Ascending aorta (tissue), 2 donors: ENCODE measurements around the gene CD8B. TPM values are rescaled to one million over a fixed set of nuclear protein-coding genes. Genes with fewer than 3 reads are reported as not detected.

Experiments used
- DNase-seq, 2 donors: peaks; one replicate each; pipeline ENCODE4 v3.0.0-alpha.2; 2019; ENCODE audit warnings: low spot score in 2 of 2
- H3K27ac ChIP-seq, 2 donors: fragments of 200-600 bp; sonication (generic); one replicate each; pipeline ENCODE4 v1.5.1; 2016 to 2017; ENCODE audit warnings: mild to moderate bottlenecking in 1 of 2
- H3K27me3 ChIP-seq: fragments of 200-600 bp; sonication (generic); one replicate; pipeline ENCODE4 v1.5.1; 2017
- H3K36me3 ChIP-seq, 2 donors: fragments of 200-600 bp; sonication (generic); one replicate each; pipeline ENCODE4 v1.5.1; 2016
- H3K4me1 ChIP-seq, 2 donors: fragments of 200-600 bp; sonication (generic); one replicate each; pipeline ENCODE4 v1.5.1; 2016 to 2017; ENCODE audit warnings: mild to moderate bottlenecking in 1 of 2
- H3K4me3 ChIP-seq, 2 donors: fragments of 200-600 bp; sonication (generic); one replicate each; pipeline ENCODE4 v1.5.1; 2016 to 2017; ENCODE audit warnings: mild to moderate bottlenecking in 1 of 2
- H3K9me3 ChIP-seq, 2 donors: fragments of 200-600 bp; sonication (generic); one replicate each; pipeline ENCODE4 v1.5.1; 2016
- intact Hi-C: fragments of 100-400 bp; cut with DNase I; formaldehyde crosslinking; loops from one replicate; pipeline ENCODE4 v1.15.1; 2023
- total RNA-seq: library from RNA; depleted of rRNA; stranded (reverse); fragments of >200 nt; gene quantifications from one replicate; pipeline ENCODE4 v1.1.0, GENCODE V29; 2016
- TF ChIP-seq, protein P1 (sequence below), 3 experiments: fragments of 200-600 bp in 2 of 3; fragments of 450-650 bp in 1 of 3; sonication (generic) in 2 of 3; IDR thresholded peaks; one replicate each; pipeline ENCODE4 v1.5.1; 2016 to 2019; ENCODE audit warnings: antibody characterized with exemption in 3 of 3, mild to moderate bottlenecking in 1 of 3, moderate library complexity in 1 of 3

CD8B gene
- total RNA-seq, 1 donor from 2014 or later = not detected

DNA sequence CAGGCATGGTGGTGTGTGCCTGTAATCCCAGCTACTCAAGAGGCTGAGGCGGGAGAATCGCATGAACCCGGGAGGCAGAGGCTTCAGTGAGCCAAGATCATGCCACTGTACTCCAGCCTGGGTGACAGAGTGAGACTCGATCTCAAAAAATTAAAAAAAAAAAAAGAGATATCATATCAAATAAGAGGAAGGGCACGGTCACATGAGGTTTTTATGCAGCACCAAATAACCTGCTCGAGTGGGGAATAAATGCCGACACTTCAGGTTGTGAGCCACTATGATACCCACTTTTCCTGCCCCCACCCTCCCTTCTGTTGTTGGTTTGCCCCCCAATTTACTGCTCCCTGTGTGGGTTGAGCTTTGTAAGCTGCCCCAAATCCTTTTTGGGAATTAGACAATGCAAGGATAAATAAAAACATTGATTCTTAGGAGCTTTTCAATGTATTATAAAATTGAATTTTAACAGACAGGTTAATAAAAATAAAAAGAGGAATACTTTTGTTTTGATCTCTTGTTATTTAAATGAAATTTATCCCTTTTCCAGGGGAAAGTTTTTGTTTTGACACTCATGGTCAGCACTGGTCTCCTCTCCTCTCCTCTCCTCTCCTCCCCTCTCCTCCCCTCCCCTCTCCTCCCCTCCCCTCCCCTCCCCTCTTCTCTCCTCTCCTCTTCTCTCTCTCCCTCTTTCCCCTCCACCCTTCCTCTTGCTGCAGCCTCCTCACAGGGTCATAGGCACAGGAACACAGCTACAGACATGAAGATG is 29.2 kb downstream of the CD8B start:
- no peak for DNase-seq
- TF ChIP-seq, protein P1, sequence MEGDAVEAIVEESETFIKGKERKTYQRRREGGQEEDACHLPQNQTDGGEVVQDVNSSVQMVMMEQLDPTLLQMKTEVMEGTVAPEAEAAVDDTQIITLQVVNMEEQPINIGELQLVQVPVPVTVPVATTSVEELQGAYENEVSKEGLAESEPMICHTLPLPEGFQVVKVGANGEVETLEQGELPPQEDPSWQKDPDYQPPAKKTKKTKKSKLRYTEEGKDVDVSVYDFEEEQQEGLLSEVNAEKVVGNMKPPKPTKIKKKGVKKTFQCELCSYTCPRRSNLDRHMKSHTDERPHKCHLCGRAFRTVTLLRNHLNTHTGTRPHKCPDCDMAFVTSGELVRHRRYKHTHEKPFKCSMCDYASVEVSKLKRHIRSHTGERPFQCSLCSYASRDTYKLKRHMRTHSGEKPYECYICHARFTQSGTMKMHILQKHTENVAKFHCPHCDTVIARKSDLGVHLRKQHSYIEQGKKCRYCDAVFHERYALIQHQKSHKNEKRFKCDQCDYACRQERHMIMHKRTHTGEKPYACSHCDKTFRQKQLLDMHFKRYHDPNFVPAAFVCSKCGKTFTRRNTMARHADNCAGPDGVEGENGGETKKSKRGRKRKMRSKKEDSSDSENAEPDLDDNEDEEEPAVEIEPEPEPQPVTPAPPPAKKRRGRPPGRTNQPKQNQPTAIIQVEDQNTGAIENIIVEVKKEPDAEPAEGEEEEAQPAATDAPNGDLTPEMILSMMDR (IDR thresholded peaks at IDR 0.05) = no peak
- Histone ChIP-seq H3K27ac (no peak overlapping the region), H3K4me3 (no peak overlapping the region), H3K9me3 (no peaks in the 10 kb centered on the region), H3K27me3 (no peaks in the 10 kb centered on the region), H3K4me1 (no peaks in the 10 kb centered on the region), H3K36me3 (no peaks in the 10 kb centered on the region)
- intact Hi-C loops = no loop called here

DNA sequence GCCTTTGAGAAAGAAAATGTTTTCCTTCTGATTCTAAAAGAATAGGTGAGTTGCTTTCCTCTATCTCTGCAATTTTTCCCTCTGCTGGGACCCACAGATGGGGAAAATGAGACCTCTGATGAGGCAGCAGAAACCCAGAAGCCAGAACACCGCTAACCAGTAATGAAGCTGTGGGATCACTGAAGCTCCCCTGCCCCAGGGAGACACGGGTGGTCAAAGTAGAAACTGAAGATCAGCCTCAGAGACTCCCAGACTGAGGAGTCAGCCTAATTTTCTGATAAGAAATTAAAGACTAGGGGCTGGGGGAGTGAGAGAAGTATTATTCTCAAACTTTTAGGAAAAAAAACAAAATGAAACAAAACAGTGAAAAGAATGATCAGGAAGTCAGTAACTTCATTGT is 30.1 kb downstream of the CD8B start:
- intact Hi-C loops = no loop called here
- Histone ChIP-seq H3K27ac (no peak overlapping the region), H3K27me3 (no peaks in the 10 kb centered on the region), H3K9me3 (no peaks in the 10 kb centered on the region), H3K4me1 (no peaks in the 10 kb centered on the region), H3K36me3 (no peaks in the 10 kb centered on the region), H3K4me3 (no peak overlapping the region)
- TF ChIP-seq, protein P1 (IDR thresholded peaks at IDR 0.05) = no peak
- DNase-seq = no peak

DNA sequence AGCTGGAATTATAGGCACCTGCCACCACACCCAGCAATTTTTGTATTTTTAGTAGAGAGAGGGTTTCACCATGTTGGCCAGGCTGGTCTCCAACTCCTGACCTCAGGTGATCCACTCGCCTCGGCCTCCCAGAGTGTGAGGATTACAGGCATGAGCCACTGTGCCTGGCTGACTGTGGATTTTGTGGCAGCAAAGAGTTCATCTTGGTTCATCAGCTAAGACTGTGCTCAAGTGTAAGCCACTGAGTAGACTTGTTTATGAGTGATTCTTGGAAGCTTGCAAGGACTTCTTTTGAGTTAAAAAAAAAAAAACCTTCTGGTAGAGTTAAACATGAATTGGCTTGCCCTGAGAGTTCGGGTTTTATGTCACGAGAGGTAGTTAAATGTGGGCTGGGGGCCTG is 34.7 kb downstream of the CD8B start:
- DNase-seq = no peak
- no peak overlapping the region for H3K4me3 ChIP-seq
- H3K36me3 ChIP-seq = no peaks in the 10 kb centered on the region
- H3K4me1 ChIP-seq = no peaks in the 10 kb centered on the region
- H3K27ac ChIP-seq = no peak overlapping the region
- TF ChIP-seq, protein P1 (IDR thresholded peaks at IDR 0.05) = no peak
- H3K27me3 ChIP-seq = no peaks in the 10 kb centered on the region
- H3K9me3 ChIP-seq = peaks cover 3 to 5% of the 10 kb centered on the region in 2 donors
- intact Hi-C loops = no loop called here

DNA sequence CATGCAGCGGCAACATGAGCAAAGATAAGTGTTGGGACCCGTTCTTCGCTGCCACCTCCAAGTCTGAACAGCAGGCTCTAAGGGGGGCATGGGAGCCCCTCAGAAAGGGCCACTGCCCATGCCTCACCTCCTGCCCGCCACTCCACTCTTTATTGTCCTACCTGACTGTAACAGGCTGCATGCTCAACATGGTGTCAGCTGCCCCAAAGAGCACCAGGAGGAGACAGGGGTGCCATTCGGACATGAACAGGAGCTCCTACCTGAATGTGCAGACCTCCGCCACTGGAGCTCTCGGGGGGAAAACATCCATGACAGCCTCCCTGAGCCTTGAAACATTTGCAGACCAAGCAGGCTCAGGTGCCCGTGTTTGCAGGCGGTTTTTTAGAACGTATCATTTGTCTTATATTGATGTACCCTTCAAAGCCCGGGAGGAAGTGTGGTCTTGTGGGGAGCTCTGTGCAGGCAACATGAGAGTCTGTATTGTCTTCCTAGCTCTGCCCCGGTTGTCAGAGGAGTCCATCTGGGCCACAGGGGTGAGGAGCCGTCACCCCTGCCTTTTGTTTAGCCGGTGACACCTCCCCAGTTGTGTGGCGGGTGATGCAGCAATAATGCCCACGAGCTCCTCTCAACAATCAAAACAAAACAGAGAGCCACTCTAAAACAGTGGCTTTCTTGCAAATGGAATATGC is 35.8 kb downstream of the CD8B start:
- Histone ChIP-seq H3K4me3 (no peak overlapping the region), H3K27ac (no peak overlapping the region), H3K4me1 (no peaks in the 10 kb centered on the region), H3K27me3 (no peaks in the 10 kb centered on the region), H3K36me3 (no peaks in the 10 kb centered on the region), H3K9me3 (peaks cover 3 to 5% of the 10 kb centered on the region in 2 donors)
- intact Hi-C loops = no loop called here
- TF ChIP-seq, protein P1 (IDR thresholded peaks at IDR 0.05) = no peak
- no peak for DNase-seq

DNA sequence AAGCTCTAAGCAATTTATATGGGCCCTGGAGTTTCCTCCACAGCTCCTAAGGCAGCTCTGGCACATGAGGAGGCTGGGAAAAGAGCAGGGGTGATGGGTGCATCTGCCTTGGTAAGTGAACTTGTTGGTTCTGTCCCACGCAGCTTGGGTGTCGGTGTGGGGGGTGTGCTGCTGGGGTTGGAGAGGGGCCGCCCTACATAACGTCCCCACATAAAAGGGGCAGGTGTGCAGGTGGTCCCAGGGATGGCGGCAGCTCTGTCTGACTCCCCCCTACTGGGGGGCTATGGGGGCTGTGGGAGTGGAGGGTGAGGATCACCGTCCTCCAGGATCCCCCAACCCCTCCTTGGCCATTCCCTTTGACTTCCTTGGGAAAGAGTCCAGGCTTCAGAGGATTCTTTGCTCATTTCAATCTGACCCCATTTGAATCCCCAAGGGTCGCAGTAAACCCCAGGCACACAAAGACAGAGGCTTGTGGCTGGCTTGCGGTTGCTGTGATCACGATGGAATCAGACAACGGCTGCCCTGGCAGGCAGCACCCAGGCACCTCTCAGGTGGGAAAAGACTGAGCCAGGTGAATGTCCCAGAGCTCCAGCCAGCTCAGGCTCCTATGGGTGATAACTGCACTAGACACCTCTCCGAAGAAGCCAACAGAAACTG is 36.5 kb downstream of the CD8B start:
- no peak overlapping the region for H3K4me3 ChIP-seq
- intact Hi-C loops = no loop called here
- TF ChIP-seq, protein P1 (IDR thresholded peaks at IDR 0.05) = no peak

More for the DNA sequence above, 36.5 kb downstream of the CD8B start:
- no peaks in the 10 kb centered on the region for H3K4me1 ChIP-seq
- no peaks in the 10 kb centered on the region for H3K36me3 ChIP-seq
- no peak for DNase-seq
- H3K9me3 ChIP-seq = peaks cover 3 to 5% of the 10 kb centered on the region in 2 donors
- no peaks in the 10 kb centered on the region for H3K27me3 ChIP-seq
- H3K27ac ChIP-seq = no peak overlapping the region
